ENCODE results near the gene MYCBP2.
"Not testable (repeated sequence)": the region's sequence is repeated elsewhere in the genome, so short reads cannot be mapped to it uniquely, and the experiment has no call there.

The MYCBP2 gene, protein sequence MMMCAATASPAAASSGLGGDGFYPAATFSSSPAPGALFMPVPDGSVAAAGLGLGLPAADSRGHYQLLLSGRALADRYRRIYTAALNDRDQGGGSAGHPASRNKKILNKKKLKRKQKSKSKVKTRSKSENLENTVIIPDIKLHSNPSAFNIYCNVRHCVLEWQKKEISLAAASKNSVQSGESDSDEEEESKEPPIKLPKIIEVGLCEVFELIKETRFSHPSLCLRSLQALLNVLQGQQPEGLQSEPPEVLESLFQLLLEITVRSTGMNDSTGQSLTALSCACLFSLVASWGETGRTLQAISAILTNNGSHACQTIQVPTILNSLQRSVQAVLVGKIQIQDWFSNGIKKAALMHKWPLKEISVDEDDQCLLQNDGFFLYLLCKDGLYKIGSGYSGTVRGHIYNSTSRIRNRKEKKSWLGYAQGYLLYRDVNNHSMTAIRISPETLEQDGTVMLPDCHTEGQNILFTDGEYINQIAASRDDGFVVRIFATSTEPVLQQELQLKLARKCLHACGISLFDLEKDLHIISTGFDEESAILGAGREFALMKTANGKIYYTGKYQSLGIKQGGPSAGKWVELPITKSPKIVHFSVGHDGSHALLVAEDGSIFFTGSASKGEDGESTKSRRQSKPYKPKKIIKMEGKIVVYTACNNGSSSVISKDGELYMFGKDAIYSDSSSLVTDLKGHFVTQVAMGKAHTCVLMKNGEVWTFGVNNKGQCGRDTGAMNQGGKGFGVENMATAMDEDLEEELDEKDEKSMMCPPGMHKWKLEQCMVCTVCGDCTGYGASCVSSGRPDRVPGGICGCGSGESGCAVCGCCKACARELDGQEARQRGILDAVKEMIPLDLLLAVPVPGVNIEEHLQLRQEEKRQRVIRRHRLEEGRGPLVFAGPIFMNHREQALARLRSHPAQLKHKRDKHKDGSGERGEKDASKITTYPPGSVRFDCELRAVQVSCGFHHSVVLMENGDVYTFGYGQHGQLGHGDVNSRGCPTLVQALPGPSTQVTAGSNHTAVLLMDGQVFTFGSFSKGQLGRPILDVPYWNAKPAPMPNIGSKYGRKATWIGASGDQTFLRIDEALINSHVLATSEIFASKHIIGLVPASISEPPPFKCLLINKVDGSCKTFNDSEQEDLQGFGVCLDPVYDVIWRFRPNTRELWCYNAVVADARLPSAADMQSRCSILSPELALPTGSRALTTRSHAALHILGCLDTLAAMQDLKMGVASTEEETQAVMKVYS (N-terminal part only)

DNA sequence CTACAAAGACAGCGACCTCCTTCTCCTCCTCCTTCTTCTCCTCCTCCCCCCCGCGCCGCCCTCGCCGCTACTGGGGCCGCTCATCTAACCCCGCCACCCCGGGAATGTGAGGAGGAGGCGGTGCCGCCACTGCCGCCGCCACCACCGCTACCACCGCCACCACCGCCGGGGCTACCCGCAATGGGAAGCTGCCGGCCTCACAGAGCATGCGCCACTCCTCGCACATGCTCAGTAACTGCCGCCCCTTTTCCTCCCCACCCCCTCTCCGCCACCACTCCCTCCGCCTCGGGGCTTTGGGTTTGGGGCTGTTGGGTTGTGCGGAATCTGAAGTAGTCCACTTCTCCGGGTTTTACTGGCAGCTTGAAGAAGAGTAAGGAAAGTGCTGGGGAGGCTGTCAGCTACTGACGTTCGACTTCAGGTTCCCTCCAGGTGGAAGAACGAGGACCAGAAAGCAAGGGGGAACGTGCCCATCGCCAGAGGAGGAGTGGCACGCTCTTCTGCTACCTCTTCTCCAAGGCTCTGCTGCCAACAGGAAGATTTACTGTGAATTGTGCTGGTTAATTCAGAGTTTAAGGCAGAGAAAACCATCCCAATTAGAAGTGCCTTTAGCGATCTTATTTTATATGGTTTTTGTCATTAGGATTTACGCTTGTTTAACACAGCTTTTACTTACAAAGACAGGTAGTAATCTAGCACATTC is at the start of gene MYCBP2:
Gene MYCBP2 (minus strand): TSS at position 190 of the 700 bp plus-strand sequence. CDS start 319 bp downstream, outside the sequence.
- peak; percentile 99 for DNase-seq

DNA sequence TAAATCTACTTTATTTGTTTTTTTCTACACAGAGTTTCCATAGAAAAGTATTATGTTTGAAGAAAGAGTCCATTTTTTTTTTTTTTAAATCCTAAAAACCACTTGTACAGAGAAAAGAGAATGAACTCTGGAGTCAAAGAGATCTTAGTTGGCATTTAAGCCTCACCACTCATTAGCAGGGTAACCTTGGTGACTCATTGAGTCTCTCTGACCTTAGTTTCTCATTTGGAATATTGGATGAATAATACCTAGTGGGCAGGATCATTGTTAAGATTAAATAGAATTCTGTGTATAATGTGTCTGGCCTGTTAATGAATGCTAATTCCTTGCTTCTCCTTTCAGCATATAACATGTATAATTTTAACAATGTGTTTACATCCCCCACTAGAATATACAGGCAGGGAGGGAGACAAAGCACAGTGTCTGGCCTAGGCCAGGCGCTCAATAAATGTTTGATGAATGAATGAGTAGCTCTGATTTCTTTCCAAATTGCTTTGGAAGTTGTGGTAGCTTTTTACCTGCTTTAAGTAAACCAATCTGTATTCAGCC is 48.7 kb upstream of the MYCBP2 start:
- no peak for DNase-seq

DNA sequence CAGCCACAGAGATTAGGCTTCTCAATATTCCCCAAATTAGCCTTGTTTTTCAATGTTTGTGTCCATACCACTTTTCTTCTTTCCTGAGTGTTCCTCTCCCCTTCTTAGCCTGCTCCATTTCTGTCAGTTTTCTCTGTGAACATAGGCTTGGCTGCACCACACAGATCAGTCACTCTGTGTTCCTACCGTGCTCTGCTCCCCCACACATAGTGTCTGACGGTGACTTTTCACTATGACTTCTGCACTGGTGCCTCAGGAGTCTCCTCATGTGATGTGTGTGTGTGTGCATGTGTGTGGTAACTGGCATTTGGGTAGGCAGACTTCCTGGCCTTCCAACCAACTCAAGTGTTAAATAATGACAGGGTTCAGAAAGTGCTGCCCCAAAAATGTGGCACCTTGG is 47.9 kb upstream of the MYCBP2 start:
- DNase-seq: no peak

DNA sequence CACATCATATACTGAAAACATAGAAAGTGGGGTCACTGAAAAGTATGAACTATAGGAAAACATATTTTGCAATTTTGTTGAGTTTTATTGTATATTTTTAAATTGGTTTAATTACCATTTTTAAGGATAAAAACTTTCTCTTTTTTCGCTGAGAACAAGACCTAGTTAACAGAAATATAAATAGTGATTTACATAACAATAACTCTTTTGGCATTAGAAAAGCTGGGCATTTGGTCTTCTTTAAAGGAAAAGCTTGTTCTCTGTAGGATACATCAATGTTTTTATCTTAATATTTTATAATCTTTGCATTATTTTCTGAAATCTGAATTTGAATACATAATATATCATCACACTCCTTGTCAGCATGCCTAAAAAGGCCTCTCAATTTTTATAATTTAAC is 47.4 kb upstream of the MYCBP2 start:
- no peak for DNase-seq

DNA sequence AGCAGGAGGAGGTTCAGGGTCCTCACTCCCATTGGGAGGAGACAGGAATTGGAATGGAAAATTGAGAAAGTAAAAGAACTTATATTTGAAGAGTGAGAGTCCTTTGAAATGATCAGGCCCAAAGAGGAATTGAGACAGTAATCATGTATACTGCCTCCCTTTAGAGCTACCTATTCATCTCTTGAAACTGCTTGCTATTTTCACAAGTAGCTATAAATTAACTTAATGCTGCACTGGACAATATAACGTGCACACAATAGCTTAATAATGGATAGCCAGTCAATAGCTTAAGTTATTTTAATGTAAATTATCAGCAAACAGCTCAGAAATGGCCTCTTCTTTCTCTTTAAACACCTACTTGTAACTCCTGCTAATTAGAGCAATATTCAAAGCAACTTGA is 46.6 kb upstream of the MYCBP2 start:
- no peak for DNase-seq

DNA sequence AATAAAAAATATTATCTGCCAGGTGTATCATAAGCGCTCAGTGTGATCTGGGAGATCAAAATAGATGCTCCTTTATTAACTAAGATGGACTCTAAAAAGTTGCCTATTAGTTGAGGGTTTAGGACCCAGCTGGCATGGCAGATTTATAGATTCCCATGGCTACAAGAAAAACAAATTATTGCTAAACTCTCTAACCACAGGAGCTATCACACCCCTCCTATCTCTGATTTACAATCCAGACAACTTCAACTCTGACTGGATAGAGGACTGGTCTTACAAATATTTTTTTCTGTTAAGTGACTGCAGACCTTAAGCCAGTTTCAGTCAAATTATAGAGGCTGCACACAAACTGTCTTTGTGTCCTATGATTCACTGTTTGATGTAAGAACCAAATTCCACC is 45.4 kb upstream of the MYCBP2 start:
- DNase-seq: no peak

DNA sequence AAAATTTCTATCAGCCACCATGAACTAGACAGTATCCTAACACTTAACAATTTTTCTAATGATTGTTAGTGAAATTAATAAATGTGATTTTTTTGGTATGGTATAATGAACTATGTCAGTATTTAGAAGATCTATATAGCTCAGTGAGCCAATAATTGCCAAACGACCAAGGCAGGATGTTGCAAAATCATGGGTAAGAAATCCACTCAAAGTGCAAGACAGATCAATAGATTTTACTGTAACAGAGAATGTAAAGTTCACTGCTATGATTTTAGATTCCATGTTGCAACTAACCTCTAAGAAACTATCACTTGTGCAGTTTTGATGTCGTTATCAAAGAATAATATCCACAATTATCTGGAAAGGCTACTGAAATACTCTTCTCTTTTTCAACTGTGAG is 44.0 kb upstream of the MYCBP2 start:
- no peak for DNase-seq

DNA sequence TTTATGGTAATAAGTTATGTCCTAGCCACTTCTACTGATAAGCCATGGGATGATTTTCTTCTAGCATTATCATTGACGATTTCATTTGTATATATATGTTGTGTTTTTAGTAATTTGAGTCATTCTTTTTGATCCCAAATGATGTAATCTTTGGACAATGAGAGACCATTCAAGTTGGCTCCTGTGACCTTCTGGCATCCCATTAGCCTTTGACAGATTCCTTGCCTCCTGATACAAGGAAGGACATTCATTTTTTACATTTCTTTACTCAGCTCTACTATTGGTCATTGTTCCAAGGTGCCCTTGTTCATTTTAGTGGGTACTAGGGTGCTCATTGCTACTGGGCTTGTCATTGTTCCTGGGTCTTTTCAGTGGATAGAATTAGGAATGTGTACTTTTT is 35.3 kb upstream of the MYCBP2 start:
- no peak for DNase-seq

DNA sequence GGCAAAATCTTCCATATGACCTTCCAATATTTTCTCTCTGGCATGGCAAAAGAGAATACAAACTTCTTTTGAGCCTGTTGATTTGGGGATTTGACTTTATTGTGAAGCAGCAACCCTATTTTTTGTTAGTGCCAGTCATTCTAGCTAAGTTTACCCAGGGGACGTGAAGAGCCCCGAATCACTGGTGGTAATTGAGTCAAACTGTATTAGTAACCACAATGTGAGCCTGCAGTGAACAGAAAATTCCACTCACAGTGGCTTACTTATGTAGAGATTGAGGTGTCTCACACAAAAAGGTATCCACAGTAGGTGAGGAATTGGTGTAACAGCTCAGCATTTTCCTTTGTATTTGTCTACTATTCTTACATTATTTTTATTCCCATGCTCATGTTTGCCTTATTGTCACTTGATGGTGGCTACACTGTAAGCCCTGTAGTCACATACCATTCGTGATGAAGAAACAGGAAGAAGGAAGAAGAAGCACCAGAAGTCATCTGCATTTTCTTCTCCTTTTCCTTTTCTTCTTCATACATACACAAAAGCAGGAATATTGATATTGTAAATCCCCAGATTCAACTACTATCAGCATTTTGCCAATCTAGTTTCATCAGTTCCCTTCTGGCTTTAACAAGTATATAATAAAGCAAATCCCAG is 33.3 kb upstream of the MYCBP2 start:
- no peak for DNase-seq

DNA sequence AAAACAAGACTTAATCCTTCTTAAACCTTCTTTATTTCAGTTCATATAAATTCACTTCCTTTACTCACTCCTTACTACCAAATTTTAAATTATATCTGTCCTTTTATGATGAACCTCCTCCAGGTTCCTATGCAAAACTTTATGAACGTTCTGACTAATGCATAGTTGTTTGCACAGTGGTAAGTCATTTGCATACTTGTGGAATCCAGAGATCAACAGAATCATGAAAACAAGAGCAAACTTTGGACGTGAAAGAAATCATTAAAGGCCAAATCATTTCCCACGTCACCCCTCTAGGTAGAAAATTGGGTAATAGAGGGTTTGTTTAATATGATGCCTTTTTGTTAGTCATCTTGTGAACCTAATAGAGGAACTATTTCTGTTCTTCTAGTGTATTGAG is 32.3 kb upstream of the MYCBP2 start:
- DNase-seq: no peak

DNA sequence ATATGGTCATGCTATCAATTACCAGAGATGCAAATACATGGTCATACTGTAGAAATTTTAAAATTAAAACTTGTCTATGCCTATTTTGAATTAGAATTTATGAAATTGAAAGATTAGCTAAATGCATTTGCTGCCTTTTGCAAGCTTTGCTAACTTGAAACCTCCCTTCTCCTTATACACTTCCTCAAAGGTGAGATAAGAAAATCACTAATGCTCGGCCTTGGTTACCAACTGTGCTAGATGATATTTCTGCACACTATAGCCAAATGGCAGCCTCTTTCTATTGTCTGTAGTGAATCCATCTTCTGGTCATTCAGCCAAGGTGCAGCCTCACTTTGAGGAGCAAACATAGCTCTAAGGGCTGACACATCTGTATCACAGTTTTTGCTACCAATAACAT is 31.1 kb upstream of the MYCBP2 start:
- no peak for DNase-seq

DNA sequence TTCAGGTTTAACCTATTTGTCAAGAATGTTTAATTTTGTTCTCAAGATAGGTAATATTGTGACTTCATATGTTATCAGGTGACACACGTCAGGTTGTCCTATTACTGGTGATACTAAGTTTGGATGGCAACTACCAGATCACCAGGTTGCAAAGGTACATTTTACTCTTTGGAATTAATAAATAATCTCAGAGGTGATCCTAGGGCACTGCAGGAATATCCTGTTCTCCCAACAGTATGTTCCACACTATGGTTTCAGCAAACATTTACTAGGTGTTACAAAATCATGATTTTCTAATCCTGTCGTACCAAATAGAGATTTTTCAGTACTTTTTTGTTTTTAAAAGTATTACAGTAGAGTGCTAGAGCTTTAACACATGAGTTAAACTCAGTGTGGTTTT is 29.3 kb upstream of the MYCBP2 start:
- no peak for DNase-seq

DNA sequence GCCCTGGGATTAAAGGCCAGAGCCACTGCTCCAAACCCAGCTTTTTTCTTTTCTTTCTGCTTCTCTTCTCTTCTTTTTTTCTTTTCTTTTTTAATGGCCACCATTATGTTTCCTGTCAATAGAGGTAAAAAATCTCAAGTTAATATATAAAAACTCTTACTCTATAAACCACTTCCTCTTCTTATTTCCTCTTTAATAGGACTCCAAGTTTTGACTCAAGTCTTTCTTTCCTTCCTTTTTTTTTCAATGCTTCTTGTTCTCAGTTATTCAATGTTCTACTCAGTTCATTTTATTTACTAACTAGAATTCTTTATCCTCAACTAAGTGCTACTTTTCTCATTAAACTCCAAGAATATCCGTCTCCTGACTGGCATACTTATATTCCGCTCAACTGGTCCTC is 27.1 kb upstream of the MYCBP2 start:
- DNase-seq: no peak

DNA sequence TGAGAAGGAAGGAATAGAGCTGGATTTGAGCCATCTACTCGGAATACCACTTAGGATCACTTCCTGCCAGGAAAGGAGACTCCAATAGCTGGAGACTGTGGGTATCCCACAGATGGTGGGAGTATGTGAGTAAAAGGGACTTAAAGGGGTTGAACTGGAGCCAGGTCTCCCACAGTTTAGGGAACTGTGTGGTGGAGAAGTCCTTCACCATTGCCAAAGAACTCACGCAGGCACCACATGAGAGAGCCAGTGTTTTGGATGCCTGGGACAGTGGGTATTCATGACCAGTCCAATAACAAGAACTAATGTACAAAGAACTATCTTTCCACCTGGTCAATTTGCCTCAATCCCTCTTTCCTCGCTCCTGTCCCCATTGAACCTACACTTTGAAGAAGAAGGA is 24.4 kb upstream of the MYCBP2 start:
- no peak for DNase-seq

DNA sequence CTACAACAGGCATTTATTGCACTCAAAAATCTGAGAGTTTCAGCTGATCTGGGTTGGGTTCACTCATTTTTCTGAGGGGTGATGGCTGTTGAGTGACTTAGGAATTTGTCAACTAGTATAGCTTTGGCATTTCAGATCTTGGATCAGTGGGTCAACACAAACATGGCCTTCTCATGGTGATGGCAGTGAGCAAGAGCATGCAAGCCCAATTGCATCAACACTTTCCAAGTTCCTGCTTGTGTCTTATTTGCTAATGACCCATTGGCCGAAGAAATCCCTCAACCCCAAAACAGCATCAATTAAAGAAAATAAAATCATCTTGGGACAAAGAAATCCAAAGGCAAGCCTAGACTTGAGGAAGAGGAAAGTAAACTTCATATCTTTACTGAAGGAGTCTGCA is 23.9 kb upstream of the MYCBP2 start:
- DNase-seq: no peak

DNA sequence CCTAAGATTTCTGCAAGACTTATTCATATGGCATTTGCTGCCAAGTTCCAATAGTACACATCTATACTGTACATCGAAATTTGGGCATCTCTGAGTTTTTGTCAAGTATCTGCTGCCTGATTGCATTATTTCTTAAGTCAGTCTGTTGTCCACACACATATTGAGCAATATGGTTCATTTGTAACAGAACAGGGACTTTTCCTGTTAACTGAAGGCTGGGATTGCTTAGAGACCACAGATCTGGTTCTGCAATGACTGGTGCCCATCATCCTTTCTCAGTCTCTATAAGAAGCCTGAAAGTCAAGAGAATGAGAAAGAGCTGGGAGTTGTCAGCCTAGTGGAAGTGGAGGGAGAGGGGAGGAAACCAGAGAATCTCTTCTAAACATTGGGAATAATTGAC is 22.5 kb upstream of the MYCBP2 start:
- no peak for DNase-seq

DNA sequence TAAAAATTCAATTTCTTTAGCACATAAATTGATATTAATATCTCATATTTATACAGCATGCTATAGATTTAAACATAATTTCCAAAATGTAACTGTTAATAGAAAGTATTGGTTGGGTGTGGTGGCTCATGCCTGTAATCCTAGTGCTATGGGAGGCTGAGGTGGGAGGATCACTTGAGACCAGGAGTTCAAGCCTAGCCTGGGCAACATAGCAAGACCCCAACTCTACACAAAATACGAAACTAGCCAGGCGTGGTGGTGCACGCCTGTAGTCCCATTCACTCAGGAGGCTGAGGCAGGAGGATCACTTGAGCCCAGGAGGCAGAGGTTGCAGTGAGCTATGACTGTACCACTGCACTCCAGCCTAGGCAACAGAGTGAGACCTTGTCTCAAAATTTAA is 20.5 kb upstream of the MYCBP2 start:
- not testable (repeated sequence) for DNase-seq

DNA sequence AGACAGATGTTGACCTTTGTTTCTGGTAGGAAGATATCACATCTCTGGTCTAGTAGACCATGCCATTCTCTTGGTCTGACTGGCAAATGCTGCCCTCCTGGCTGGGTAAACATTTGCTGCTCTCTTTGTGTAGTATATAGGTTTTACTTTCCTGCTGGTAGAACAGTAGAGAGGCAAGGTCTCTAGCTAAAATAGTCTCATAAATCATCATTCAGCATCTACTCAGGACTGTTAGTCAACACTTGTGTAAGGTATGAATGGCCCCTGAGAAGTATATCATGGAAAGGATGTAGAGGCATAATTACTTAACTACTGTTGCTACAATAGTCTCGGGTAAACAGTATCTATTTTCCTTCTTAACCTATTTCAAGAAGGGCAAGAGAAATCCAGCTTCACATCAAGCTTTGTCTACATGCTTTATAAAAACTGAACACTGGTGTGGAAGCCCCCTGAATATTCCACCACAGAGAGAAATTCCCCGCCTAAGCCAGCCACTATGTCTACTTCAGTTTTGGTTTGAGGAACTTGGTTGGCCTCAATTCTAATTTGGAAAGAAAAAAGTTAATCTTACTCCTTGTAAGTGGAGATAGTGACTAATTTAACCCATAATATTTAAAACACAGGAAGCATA is 18.4 kb upstream of the MYCBP2 start:
- peak; percentile 89 for DNase-seq

DNA sequence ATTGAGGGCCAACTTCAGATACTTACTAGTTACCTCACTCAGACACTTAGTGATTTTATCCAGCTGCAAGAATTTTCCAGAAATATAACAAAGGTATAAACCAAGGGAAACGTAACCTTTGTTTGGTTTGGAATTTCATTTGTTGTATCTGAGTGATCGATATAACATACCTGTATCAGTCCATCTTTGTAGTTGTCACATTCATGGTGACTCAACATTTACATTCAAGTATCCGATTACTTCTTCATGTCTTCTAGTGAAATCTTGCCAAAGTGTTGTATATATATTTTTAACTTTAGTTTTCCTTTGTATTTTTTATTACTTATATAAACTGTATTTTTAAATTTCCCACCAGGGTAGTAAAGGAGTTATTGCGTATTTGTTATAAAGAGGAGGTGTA is 16.9 kb upstream of the MYCBP2 start:
- DNase-seq: no peak

DNA sequence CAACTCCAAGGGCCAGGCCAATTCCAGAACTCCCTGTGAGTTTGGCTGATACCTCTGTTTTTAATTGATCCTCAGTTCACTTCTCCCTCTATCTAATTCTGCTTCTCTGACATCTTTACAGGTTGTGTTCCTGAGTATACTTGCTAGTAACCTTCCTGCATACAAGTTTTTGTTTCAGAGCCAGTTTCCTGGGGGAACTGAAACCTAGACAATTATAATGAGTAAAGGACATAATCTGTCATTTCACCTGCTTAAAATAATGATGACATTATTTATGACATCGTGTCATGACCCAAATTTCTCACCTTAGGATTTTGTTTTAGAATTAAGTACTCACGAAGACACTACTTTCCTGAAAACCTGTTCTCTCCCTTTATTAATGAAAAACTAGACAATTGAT is 12.5 kb upstream of the MYCBP2 start:
- DNase-seq: no peak

DNA sequence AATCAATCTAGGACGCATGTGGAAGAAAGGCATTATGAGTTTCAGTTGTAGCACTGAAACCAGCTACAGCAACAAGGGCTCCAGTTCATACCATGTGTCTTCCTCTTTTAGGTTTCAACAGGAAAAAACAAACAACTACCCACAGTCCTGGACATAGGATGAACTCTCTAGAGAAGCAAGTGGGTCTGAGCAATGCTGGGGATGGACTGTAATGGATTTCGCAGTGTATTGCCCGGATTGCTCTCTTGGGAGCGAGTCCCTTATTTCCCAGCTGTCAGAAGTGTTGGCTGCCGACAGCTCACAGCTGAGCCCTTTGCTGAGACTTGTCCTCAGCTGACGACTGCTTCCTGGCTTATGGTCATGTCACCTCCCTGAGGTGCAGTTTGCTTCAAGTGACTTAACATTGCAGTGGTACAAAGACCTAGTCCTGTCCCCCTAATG is 12.1 kb upstream of the MYCBP2 start:
- DNase-seq: no peak

Measured in NCI-H1092 treated with DMSO at 0.1 percent for 48 hours (cell line).